HG03457 (cell line): ENCODE data around the gene SDF2L1.
"Not testable (repeated sequence)": the region's sequence is repeated elsewhere in the genome, so short reads cannot be mapped to it uniquely, and the experiment has no call there.

ENCODE experiments used
- ATAC-seq: cut with Tn5 transposase; IDR thresholded peaks from one replicate; pipeline ENCODE4 v1.9.1; 2021; ENCODE audit warnings: moderate number of reproducible peaks; ENCODE audit not compliant: unreplicated experiment

SDF2L1 gene

GRCh38 chr22:21641789-21642583 lies at the start of gene SDF2L1:
TSS of gene SDF2L1 (plus strand) at chr22:21642302. CDS start at chr22:21642337, 35 bp downstream.
- peak; percentile 84 for ATAC-seq

GRCh38 chr22:21592422-21592821 lies 49.7 kb upstream of the SDF2L1 start:
- no peak for ATAC-seq

GRCh38 chr22:21593406-21594232 lies 48.5 kb upstream of the SDF2L1 start:
- ATAC-seq, result no peak

- no peak for ATAC-seq
These were observed 47.1 kb upstream of the SDF2L1 start for GRCh38 chr22:21594865-21595452.

- ATAC-seq, result not testable (repeated sequence)
These were observed 45.6 kb upstream of the SDF2L1 start for GRCh38 chr22:21596356-21597135.

GRCh38 chr22:21598302-21598701 lies 43.8 kb upstream of the SDF2L1 start:
- no peak for ATAC-seq

GRCh38 chr22:21599053-21599893 lies 42.8 kb upstream of the SDF2L1 start:
- ATAC-seq, result no peak

- ATAC-seq, result no peak
These were observed 39.5 kb upstream of the SDF2L1 start for GRCh38 chr22:21602579-21602978.

- ATAC-seq, result no peak
These were observed 38.1 kb upstream of the SDF2L1 start for GRCh38 chr22:21603973-21604372.

GRCh38 chr22:21605887-21606564 lies 36.1 kb upstream of the SDF2L1 start:
- ATAC-seq, result no peak

- no peak for ATAC-seq
These were observed 35.3 kb upstream of the SDF2L1 start for GRCh38 chr22:21606775-21607174.

- ATAC-seq, result not testable (repeated sequence)
These were observed 32.4 kb upstream of the SDF2L1 start for GRCh38 chr22:21609556-21610157.

GRCh38 chr22:21611210-21611977 lies 30.7 kb upstream of the SDF2L1 start:
- no peak for ATAC-seq

GRCh38 chr22:21612858-21613257 lies 29.2 kb upstream of the SDF2L1 start:
- ATAC-seq, result no peak

GRCh38 chr22:21613553-21614233 lies 28.4 kb upstream of the SDF2L1 start:
- no peak for ATAC-seq

- ATAC-seq, result no peak
These were observed 26.4 kb upstream of the SDF2L1 start for GRCh38 chr22:21615731-21616130.

GRCh38 chr22:21617337-21617736 lies 24.8 kb upstream of the SDF2L1 start:
- ATAC-seq, result not testable (repeated sequence)

GRCh38 chr22:21621025-21621424 lies 21.1 kb upstream of the SDF2L1 start:
- no peak for ATAC-seq
